Memory B cell (primary cell): ENCODE measurements around the gene RNF152.

Experiments
- ATAC-seq: fragments of 150-1000 bp; cut with Tn5 transposase; 2 replicates; pipeline ENCODE4 v1.10.0; 2021; ENCODE audit warnings: low read depth, mild to moderate bottlenecking, moderate library complexity
- DNase-seq, 2 donors: peaks; one replicate each; pipeline ENCODE4 v3.0.0; 2022; ENCODE audit warnings: low spot score in 2 of 2
- H3K27ac Mint-ChIP-seq: one replicate; pipeline ENCODE4 v1.8.0; 2022; ENCODE audit warnings: mild to moderate bottlenecking, moderate library complexity, mixed read lengths
- H3K27me3 Mint-ChIP-seq: one replicate; pipeline ENCODE4 v1.8.0; 2022; ENCODE audit warnings: mixed read lengths
- H3K36me3 Mint-ChIP-seq: one replicate; pipeline ENCODE4 v1.8.0; 2022; ENCODE audit warnings: mild to moderate bottlenecking, mixed read lengths
- H3K4me1 Mint-ChIP-seq: one replicate; pipeline ENCODE4 v1.8.0; 2022; ENCODE audit warnings: mixed read lengths
- H3K4me3 Mint-ChIP-seq: one replicate; pipeline ENCODE4 v1.8.0; 2022; ENCODE audit warnings: mild to moderate bottlenecking, moderate library complexity, mixed read lengths
- H3K9me3 Mint-ChIP-seq: one replicate; pipeline ENCODE4 v1.8.0; 2022; ENCODE audit warnings: mixed read lengths

RNF152 gene

DNA sequence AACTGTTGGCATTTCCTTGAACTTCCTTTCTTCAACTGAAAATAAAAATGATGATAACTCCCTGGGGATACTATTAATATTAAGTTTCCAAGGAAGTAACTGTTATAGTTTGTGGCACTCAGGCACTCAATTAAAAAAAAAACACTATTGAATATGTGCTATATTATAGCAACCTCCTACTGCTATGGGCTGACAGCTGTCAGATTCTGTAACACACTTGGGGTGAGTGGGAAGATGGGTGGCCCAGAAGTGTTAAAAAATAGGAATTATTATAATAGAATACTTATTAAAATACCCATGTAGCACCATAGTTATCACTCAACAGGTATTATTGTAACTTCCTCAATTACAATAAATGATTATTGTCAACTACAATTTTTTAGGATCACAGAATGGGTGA is 130.9 kb downstream of the RNF152 start:
- H3K9me3 Mint-ChIP-seq: peaks cover 3% of the 10 kb centered on the region
- no peak overlapping the region for H3K4me3 Mint-ChIP-seq
- no peak for DNase-seq
- peaks cover 2% of the 10 kb centered on the region for H3K27me3 Mint-ChIP-seq
- H3K27ac Mint-ChIP-seq: no peak overlapping the region
- no peak for ATAC-seq
- H3K36me3 Mint-ChIP-seq: no peaks in the 10 kb centered on the region
- no peaks in the 10 kb centered on the region for H3K4me1 Mint-ChIP-seq
